ENCODE data around the gene TRAF1. TPM values are rescaled to one million over a fixed set of nuclear protein-coding genes. Genes with fewer than 3 reads are reported as not detected.
"Not testable (repeated sequence)": the region's sequence is repeated elsewhere in the genome, so short reads cannot be mapped to it uniquely, and the experiment has no call there.

TRAF1 gene
- total RNA-seq (2014; rRNA removed; shearing (Covaris generic)): 0.43 and 0.70 TPM in 2 replicates
- 1.4 and 1.5 TPM in 2 replicates for polyA plus RNA-seq (2015; cell fraction: cytosol; rRNA removed)
- polyA plus RNA-seq (2015; cell fraction: nucleus; rRNA removed): 0.85 and 1.4 TPM in 2 replicates

DNA sequence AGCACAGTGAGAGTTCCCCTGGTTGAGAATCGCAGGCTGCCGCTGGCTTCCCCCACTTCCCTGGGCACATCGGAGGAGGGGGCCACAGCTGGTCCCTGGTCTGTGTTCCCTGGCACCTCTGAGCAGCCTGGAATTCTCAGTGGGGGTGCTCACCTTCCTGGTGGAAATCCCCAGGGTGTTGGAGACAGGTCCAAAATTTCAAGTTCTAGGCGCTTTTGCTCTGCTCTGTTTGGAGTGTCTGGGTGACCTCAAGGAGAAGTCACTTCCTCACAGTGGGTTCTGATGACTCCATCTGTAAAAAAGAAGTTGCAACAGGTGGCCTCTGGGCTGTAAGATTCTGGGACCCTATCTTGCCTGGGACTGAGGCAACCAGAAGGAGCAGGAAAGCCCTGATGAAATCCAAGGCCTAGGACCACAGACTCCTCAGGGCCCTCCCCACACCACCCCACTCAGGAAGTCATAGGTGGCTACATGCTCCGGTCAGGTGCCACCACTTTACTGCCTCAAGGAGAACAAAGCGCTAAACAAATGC lies at the start of gene TRAF1:
Gene TRAF1 (minus strand): TSS at position 400 of the 532 bp plus-strand sequence. CDS start 721 bp downstream, outside the sequence.
- no peak for DNase-seq (ENCODE audit: low read depth)

GRCh38 chr9:120974921-120975320 lies 48.3 kb upstream of the TRAF1 start:
- DNase-seq (ENCODE audit: low read depth): no peak

DNA sequence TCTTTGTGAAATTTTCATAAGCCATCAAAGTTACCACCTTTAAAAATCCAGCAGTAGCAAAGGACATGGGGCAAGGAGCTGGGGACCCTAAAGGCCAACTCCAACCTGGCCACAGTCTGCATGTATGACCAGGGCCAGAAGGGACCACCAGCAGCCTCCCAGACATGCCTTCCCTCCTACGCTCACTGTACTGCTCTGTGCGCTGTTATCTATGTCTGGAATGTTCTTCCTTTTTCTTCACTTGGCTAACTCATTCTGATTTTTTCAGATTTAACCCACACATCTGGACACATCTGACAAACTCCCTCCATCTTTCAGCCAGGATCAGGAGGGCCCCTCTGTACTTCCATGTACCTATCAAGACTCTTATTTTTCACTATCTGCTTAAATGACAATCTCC lies 47.6 kb upstream of the TRAF1 start:
- DNase-seq (ENCODE audit: low read depth): no peak

DNA sequence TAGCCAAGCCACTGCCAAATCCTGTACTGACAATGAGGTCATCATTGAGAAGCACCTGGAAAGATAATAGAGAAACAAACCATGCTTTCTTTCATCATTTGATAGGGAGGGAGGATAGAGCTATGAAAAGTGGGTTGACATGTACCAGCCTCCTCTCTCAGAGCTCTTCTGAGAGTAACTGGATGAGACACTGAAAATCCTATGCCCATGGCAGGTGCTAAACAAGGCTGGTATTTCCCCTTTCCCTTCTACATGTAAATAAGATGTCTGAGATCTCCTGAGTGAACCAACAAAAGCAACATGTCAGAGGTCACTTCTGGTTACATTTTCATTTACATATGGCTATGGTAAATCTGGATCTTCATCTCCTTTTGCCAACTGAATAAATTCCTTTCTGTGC lies 45.3 kb upstream of the TRAF1 start:
- no peak for DNase-seq (ENCODE audit: low read depth)

DNA sequence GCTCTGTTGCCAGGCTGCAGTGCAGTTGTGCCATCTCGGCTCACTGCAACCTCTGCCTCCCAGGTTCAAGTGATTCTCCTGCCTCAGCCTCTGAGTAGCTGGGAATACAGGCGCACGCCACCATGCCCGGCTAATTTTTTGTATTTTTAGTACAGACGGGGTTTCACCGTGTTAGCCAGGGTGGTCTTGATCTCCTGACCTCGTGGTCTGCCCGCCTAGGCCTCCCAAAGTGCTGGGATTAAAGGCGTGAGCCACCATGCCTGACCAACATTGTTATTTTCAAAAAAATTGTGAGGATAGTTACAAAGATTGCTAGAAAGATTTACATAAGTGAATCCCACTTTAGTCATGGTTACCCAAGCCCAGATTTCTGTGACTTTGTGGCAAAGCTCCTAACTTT lies 44.9 kb upstream of the TRAF1 start:
- not testable (repeated sequence) for DNase-seq (ENCODE audit: low read depth)

DNA sequence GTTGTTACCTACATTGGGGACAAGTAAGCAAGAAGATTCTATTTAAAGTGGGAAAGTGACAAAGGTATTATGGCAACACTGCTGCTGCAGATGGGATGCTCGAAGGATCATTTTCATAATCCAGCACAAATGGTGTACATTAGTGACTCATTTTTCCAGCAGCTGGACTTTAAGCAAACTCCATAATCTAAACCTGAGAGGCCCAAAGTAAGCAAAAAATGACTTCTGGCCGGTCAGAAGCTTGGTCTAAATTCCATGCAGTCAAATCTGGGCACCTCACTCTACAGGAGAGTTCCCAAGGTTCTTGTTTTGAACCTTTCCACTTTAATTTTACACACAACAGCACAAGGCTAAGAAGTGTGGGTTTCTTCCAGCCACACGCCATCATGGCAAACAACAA lies 43.6 kb upstream of the TRAF1 start:
- no peak for DNase-seq (ENCODE audit: low read depth)

GRCh38 chr9:120966013-120966369 lies 39.4 kb upstream of the TRAF1 start:
- no peak for DNase-seq (ENCODE audit: low read depth)

- DNase-seq (ENCODE audit: low read depth): no peak
These were observed 38.9 kb upstream of the TRAF1 start for GRCh38 chr9:120965344-120966012.

- no peak for DNase-seq (ENCODE audit: low read depth)
These were observed 35.3 kb upstream of the TRAF1 start for GRCh38 chr9:120961936-120962335.

DNA sequence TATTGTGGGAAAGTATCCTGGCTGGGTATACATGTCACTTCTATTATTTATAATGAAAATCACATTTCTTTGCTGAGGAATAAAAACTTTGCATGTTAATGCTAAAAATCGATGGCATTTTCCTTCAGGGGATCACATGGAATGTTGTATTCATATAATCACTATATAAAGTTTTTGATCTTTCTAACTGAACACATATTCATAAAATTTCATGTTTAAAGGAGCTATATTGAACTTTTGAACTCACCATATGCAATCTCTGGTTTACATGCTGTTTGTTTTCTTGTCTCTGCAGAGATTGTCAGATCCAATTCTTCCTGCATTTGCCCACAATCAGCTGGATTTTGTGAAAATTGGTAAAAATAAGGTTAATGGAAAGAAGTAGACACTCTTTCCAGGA lies 33.4 kb upstream of the TRAF1 start:
- DNase-seq (ENCODE audit: low read depth): no peak

GRCh38 chr9:120956862-120957261 lies 30.3 kb upstream of the TRAF1 start:
- no peak for DNase-seq (ENCODE audit: low read depth)

DNA sequence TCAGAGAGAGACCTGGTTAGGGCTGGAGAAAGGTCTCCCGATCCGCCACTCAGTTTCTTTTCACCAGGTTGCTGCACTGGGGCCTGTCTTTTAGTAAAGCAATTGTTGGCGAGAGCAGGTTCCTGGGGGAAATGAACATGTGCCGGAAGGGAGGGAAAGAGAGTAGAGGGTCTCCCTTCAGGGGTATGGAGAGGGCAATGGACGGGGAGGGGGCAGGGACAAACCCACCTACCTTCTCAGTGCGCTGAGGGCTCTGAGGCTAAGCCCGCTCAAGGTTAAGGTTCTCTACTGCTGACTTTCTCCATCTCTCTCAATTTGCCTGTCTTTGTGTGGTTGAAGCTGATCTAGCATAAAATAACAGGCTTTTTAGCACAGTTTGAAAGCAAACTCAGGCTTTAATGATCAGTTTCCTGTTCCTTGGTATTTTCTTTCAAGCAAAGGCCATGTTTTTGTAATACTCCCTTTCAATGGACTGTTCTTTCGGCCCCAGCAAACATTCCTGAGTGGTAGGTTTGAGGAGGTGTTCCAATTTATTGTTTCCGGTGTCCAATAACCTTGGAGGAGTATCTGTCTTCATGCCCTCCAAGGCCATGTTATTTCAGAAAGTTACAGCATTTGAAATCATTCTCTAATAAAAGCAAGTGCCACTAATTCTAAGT lies 25.5 kb upstream of the TRAF1 start:
- DNase-seq (ENCODE audit: low read depth): no peak

- DNase-seq (ENCODE audit: low read depth): no peak
These were observed 24.1 kb upstream of the TRAF1 start for GRCh38 chr9:120950421-120951388.

- DNase-seq (ENCODE audit: low read depth): no peak
These were observed 22.7 kb upstream of the TRAF1 start for GRCh38 chr9:120949290-120949689.

DNA sequence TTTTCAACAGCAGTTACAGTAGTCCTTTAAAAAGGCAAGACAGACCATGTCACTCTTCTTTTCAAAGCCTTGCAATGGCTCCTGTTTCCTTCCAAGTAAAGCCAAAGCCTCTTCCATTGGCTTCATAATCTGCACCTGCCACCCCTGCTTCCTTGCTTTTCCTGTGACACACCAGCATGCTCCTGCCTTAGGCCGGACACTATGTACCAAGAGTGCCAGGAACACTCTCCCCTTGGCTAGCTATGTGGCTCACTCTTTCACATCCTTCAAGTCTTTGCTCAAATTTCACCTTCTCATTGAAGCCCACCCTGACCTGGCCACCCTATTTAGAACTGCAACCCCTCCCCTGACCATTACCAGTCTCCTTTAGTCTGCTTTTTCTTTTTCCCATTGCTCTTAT lies 22.2 kb upstream of the TRAF1 start:
- no peak for DNase-seq (ENCODE audit: low read depth)

GRCh38 chr9:120947222-120947621 lies 20.6 kb upstream of the TRAF1 start:
- DNase-seq (ENCODE audit: low read depth): no peak

DNA sequence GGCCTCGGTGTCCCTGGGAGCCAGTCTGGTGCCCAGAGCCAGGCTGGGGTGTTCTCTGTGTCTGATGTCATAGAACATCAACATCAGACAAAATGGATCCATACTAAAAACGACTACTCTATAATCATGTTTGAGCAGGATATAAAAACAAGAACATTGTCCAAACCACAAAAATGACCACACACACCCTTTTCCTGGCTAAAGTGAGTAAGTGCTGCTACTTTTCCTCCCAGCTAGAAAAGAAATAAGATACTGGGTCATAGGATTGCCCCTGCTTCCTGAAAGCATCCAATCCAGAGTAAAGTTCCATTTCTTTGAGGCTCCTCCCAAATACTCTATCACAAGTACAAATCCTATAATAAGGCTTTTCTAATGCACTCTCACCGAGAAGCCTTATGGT lies 19.7 kb upstream of the TRAF1 start:
- peak; percentile 76 for DNase-seq (ENCODE audit: low read depth)

DNA sequence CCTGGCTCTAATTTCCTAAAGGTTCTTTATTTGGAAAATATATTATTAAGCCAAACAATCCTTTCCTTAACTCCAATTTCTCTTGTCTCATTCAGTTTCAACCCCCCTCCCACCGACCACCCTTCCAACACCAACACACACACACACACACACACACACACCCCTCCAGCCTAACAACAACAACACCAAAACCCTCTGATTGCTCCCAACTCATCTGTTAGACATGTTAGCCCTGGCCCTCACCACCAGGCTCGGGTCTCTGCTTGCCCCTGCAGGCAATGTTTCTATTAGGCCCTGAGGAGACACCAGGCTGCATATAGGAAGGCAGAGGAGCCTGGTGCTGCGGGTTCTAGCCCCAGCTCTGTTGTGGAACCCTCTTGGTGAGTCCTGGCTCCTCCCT lies 18.4 kb upstream of the TRAF1 start:
- DNase-seq (ENCODE audit: low read depth): no peak

DNA sequence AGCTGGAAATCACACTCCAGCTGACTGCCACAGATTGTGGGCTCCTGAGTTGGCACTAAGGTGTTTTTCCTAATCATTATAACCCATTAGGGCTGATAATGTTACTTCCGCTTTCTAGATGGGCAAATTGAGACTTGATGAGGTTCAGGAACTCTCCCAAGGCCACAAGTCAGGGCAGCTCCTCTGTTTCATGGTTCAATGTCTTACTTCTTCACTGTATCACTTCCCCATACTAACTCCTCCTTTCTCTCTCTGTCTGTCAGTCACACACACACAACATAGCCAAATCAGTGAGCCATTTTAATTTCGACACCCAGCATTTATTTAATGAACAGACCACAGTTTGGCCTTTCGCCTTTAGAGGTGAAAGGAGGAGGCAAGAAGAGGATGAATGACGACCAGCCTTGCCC lies 17.8 kb upstream of the TRAF1 start:
- no peak for DNase-seq (ENCODE audit: low read depth)

GRCh38 chr9:120942186-120943001 lies 15.8 kb upstream of the TRAF1 start:
- DNase-seq (ENCODE audit: low read depth): no peak
